HEK293T (cell line): ENCODE data around the gene MED26.

Experiments used
- CTCF ChIA-PET: fragments of 350-600 bp; formaldehyde crosslinking; extraction: SDS; loops from one replicate; lab custom pipeline; 2021; ENCODE audit warnings: antibody characterized with exemption, inconsistent platforms; lab: Yijun Ruan, JAX
- POLR2A ChIA-PET: fragments of 350-600 bp; formaldehyde crosslinking; extraction: SDS; loops from one replicate; lab custom pipeline; 2020; ENCODE audit warnings: antibody characterized with exemption, inconsistent platforms; lab: Yijun Ruan, JAX
- DNase-seq: peaks from one replicate; pipeline ENCODE4 v3.0.0; 2012; ENCODE audit warnings: mixed read lengths; ENCODE audit errors: extremely low spot score
- ARNT ChIP-seq: fragments of 450-650 bp; IDR thresholded peaks from 2 replicates; pipeline ENCODE4 v1.6.1; 2017; ENCODE audit warnings: mild to moderate bottlenecking
- BHLHE40 ChIP-seq: fragments of 450-650 bp; IDR thresholded peaks from 2 replicates; pipeline ENCODE4 v1.6.1; 2016; ENCODE audit warnings: mild to moderate bottlenecking, moderate library complexity, borderline replicate concordance
- CTBP1 ChIP-seq: fragments of 450-650 bp; IDR thresholded peaks from 2 replicates; pipeline ENCODE4 v1.6.1; 2016; ENCODE audit warnings: borderline replicate concordance
- ELF4 ChIP-seq: fragments of 450-650 bp; IDR thresholded peaks from 2 replicates; pipeline ENCODE4 v1.6.1; 2017; ENCODE audit warnings: antibody characterized with exemption
- FOXA1 ChIP-seq: fragments of 450-650 bp; IDR thresholded peaks from 2 replicates; pipeline ENCODE4 v1.6.1; 2016; ENCODE audit warnings: mild to moderate bottlenecking
- FOXK2 ChIP-seq: fragments of 450-650 bp; IDR thresholded peaks from 2 replicates; pipeline ENCODE4 v1.6.1; 2016; ENCODE audit warnings: mild to moderate bottlenecking
- FOXM1 ChIP-seq: fragments of 450-650 bp; IDR thresholded peaks from 2 replicates; pipeline ENCODE4 v1.6.1; 2017; ENCODE audit warnings: mild to moderate bottlenecking, borderline replicate concordance
- HDGF ChIP-seq: fragments of 450-650 bp; IDR thresholded peaks from 2 replicates; pipeline ENCODE4 v1.6.1; 2017; ENCODE audit warnings: antibody characterized with exemption, borderline replicate concordance
- L3MBTL2 ChIP-seq: fragments of 450-650 bp; conservative IDR thresholded peaks from 2 replicates; pipeline ENCODE4 v1.6.1; 2016; ENCODE audit warnings: mild to moderate bottlenecking
- LEF1 ChIP-seq: fragments of 450-650 bp; IDR thresholded peaks from 2 replicates; pipeline ENCODE4 v1.6.1; 2017; ENCODE audit warnings: mild to moderate bottlenecking, borderline replicate concordance
- NFRKB ChIP-seq: fragments of 450-650 bp; IDR thresholded peaks from 2 replicates; pipeline ENCODE4 v1.6.1; 2016; ENCODE audit warnings: mild to moderate bottlenecking, moderate library complexity
- SP1 ChIP-seq: fragments of 450-650 bp; IDR thresholded peaks from 2 replicates; pipeline ENCODE4 v1.6.1; 2017
- SUZ12 ChIP-seq: fragments of 450-650 bp; IDR thresholded peaks from 2 replicates; pipeline ENCODE4 v1.6.1; 2016; ENCODE audit warnings: mild to moderate bottlenecking
- TARDBP ChIP-seq: fragments of 450-650 bp; IDR thresholded peaks from 2 replicates; pipeline ENCODE4 v1.6.1; 2016
- ZNF384 ChIP-seq: fragments of 450-650 bp; IDR thresholded peaks from 2 replicates; pipeline ENCODE4 v1.6.1; 2016
- TF ChIP-seq, protein P1 (sequence below): fragments of 450-650 bp; IDR thresholded peaks from 2 replicates; pipeline ENCODE4 v1.6.1; 2016

MED26 gene

DNA sequence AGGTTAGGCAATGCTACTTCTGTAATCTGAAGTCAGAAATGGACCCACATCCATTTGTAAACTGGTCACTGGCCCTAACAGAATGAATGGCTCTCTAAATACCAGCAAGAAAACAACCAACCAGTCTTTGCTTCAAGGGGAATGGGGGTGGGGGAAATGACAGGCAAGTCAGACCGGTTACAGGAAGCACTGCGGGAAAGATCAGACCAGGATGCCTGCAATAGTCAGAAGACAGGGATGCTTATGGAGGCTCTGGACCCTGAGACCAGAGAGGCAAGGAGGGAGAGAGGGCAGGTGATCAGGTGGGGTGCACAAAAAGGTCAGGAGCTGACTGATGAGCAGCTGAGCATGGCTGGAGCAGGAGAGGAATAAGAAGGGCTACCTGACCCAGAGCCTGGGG lies 13.1 kb downstream of the MED26 start:
- POLR2A ChIA-PET, result no interaction called here
- TF ChIP-seq TARDBP (no peak), SUZ12 (no peak), NFRKB (no peak), LEF1 (no peak), L3MBTL2 (no peak), FOXM1 (no peak)
- CTCF ChIA-PET, result no interaction called here

DNA sequence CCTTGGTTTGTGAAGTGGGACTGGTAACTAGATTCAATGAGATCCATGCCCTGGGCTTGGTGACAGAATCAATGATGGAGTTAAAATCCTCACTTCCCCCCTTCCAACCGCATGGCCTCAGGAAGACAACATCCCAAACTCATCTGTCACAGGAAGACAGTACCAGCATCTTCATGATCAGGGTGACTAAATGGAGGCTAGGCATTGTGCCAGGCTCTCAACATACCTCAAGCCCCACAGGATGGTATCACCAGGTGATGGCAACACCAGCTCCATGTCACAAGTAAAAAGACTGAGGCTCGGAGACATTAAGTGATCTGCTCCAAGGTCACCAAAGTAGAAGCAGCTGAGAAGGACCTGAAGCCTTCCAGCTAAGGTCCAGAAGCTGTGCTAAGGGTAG lies 14.2 kb downstream of the MED26 start:
- ChIA-PET CTCF (no interaction called here), POLR2A (no interaction called here)
- DNase-seq, result no peak
- TF ChIP-seq SUZ12, result no peak
- no peak for TF ChIP-seq ZNF384
- TF ChIP-seq SP1, result no peak
- TF ChIP-seq FOXA1, result no peak
- TF ChIP-seq L3MBTL2, result no peak
- no peak for TF ChIP-seq BHLHE40
- no peak for TF ChIP-seq NFRKB

More for the DNA sequence above, 13.1 kb downstream of the MED26 start:
- DNase-seq, result no peak

DNA sequence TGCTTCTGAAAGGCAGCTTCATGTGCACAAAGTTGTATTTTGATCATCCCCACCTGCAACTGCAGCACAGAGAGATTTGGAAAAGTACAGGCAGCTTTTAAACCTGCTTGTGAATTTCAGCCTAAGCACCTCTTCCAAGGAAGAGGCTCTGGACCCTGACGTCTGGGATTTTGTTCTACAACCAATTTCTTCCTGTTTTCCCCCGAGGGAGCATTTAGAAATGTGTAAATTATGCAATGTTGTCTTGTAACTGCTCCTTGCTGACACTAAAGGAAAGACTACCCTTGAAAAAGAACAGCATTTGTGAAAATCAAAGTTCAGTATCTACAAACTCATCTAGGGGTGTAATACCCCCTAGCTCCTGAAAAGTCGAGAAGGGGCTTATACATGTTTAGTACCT lies 15.4 kb downstream of the MED26 start:
- TF ChIP-seq, protein P1, sequence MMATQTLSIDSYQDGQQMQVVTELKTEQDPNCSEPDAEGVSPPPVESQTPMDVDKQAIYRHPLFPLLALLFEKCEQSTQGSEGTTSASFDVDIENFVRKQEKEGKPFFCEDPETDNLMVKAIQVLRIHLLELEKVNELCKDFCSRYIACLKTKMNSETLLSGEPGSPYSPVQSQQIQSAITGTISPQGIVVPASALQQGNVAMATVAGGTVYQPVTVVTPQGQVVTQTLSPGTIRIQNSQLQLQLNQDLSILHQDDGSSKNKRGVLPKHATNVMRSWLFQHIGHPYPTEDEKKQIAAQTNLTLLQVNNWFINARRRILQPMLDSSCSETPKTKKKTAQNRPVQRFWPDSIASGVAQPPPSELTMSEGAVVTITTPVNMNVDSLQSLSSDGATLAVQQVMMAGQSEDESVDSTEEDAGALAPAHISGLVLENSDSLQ, result no peak
- TF ChIP-seq CTBP1 (no peak), SP1 (no peak), LEF1 (no peak), NFRKB (no peak), FOXM1 (no peak), L3MBTL2 (no peak), TARDBP (no peak), FOXA1 (no peak), ELF4 (no peak)
- no peak for DNase-seq
- POLR2A ChIA-PET, result interaction anchor here (1.7 kb wide), 1 partner anchor 16 kb away, joined by 4 read pairs; the partner anchor contains the start of gene MED26
- CTCF ChIA-PET, result no interaction called here

DNA sequence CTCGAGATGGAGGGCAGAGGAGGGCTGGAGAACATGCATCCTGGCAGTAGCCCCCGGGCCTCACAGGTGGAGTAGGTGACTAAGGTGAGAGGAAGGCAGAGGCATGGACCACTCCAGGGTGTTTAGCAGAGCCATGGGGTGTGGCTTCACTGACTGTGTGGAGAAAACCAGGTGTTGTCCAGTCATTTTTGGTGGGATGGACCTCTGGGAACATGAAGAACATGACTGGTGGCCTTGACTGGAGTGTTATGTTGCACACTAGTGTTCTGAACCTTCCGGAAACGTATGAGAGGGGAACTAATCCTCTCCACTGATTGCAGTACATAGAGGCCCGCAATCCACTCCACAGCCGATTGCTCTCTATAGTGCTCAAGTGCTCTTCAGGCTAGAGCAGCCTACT lies 16.9 kb downstream of the MED26 start:
- ChIA-PET POLR2A (interaction anchor here (1.7 kb wide), 1 partner anchor 17 kb away, joined by 4 read pairs; the partner anchor contains the start of gene MED26), CTCF (no interaction called here)
- no peak for DNase-seq
- TF ChIP-seq CTBP1 (no peak), ELF4 (no peak), ARNT (no peak), FOXA1 (no peak), SUZ12 (no peak), FOXM1 (no peak)

DNA sequence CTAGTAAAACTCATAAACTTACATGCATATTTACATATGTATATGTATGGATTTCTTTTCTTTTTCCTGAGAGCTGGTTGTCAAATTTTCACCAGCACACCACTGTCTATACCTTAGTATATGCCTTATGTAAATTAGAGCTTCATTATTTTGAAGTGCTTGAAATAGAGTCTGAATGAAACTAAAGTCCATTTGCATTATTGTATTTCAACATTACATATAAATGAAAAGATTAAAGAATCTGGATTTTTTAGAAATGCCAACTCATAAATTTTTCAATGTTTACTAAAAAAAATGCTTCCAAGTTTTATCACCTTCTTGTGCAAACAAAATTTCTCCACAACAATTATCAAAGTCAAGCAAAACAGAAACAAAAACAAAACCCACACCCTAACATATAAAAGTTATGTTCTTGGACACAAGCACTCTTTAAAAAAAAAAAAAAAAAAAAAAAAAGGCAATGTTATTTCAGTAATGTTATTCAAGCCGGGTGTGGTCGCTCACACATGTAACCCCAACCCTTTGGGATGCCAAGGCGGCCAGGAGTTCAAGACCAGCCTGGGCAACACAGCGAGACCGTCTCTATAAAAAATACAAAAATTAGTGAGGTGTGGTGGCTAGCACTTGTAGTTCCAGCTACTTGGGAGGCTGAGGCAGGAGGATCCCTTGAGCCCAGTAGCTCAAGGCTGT lies 18.3 kb downstream of the MED26 start:
- POLR2A ChIA-PET, result no interaction called here
- no peak for TF ChIP-seq LEF1
- TF ChIP-seq, protein P1, result no peak
- no peak for TF ChIP-seq BHLHE40
- TF ChIP-seq CTBP1, result no peak
- peak; percentile 56 for TF ChIP-seq ZNF384
- no peak for TF ChIP-seq SUZ12

DNA sequence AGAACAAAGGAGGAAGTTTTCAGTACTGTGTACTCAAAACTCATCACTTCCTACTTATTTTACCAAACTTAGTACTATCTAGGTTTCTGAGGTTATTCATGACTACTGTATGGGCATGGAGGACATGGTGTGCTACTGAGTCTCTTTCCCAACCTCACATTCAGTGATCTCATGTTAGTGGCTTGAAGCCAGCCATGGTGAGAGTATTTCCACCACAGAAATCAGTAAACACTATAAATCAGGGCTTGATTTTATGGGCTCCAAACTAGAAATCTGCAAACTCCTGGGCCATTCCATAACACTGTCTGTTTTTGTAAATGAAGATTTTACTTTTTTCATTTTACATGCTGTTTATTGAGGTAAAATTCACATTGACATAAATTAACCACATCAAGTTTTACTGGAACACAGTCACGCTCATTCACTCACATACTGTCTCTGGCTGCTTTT lies 19.7 kb downstream of the MED26 start:
- ChIA-PET CTCF (no interaction called here), POLR2A (interaction anchor here (1.0 kb wide), 1 partner anchor 21 kb away, joined by 3 read pairs; no protein-coding TSS in a partner anchor)
- TF ChIP-seq FOXM1 (no peak), FOXA1 (no peak), BHLHE40 (no peak), FOXK2 (no peak), SP1 (no peak), ARNT (0 out of 2 replicates have a peak, but pooled peaks have one; percentile 32), LEF1 (no peak), L3MBTL2 (no peak), HDGF (no peak), ZNF384 (no peak), NFRKB (no peak), CTBP1 (no peak), TARDBP (no peak), SUZ12 (no peak), ELF4 (no peak)
- TF ChIP-seq, protein P1, result peak; percentile 61

More for the DNA sequence above, 18.3 kb downstream of the MED26 start:
- no peak for DNase-seq
- CTCF ChIA-PET, result no interaction called here

DNA sequence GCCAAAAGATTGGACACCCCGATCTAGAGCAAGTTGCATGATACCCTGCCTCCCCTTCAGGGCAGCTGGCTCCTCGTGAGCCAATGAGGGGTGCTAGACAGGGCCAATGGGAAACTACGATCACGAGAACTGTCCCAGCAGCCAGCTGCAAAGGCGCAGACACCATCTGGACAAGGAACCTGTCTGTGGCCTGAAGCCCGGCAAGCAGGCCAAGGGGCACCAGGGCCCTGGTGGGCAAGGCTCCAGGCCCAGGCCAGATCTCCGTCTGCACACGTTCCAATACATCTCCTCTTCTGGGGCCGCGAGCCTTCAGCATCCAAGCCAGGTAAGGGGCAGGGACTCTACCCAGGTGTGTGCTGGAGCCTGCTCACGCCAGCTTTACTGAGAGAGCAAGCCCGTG lies 20.2 kb downstream of the MED26 start:
- DNase-seq, result no peak
- POLR2A ChIA-PET, result interaction anchor here (1.0 kb wide), 1 partner anchor 21 kb away, joined by 3 read pairs; no protein-coding TSS in a partner anchor
- CTCF ChIA-PET, result no interaction called here
- no peak for TF ChIP-seq CTBP1
- no peak for TF ChIP-seq ARNT
- no peak for TF ChIP-seq FOXM1
- TF ChIP-seq L3MBTL2, result no peak
- TF ChIP-seq HDGF, result no peak
- TF ChIP-seq FOXA1, result no peak
- no peak for TF ChIP-seq NFRKB
- no peak for TF ChIP-seq TARDBP
- no peak for TF ChIP-seq FOXK2
- no peak for TF ChIP-seq LEF1
- TF ChIP-seq BHLHE40, result no peak
- no peak for TF ChIP-seq ZNF384
- TF ChIP-seq ELF4, result no peak
- TF ChIP-seq SP1, result no peak
- TF ChIP-seq, protein P1, result no peak
- no peak for TF ChIP-seq SUZ12

More for the DNA sequence above, 19.7 kb downstream of the MED26 start:
- DNase-seq, result no peak
